NCI-H1105 (cell line): ENCODE results near the gene RTL1.

Experiments used
- DNase-seq: peaks from one replicate; lab custom pipeline; 2025; lab: John Stamatoyannopoulos, UW

RTL1 gene

GRCh38 chr14:100898935-100899883 is 4.3 kb downstream of the RTL1 start:
- no peak for DNase-seq

- DNase-seq = no peak
Observed at GRCh38 chr14:100898465-100898864, 5.1 kb downstream of the RTL1 start.

GRCh38 chr14:100896369-100897060 is 7.0 kb downstream of the RTL1 start:
- no peak for DNase-seq

GRCh38 chr14:100895411-100895810 is 8.1 kb downstream of the RTL1 start:
- no peak for DNase-seq

GRCh38 chr14:100894416-100894815 is 9.1 kb downstream of the RTL1 start:
- no peak for DNase-seq

GRCh38 chr14:100893760-100894159 is 9.8 kb downstream of the RTL1 start:
- DNase-seq = no peak

- DNase-seq = no peak
Observed at GRCh38 chr14:100893228-100893601, 10.3 kb downstream of the RTL1 start.

- no peak for DNase-seq
Observed at GRCh38 chr14:100892496-100893227, 10.9 kb downstream of the RTL1 start.

GRCh38 chr14:100891501-100892445 is 11.7 kb downstream of the RTL1 start:
- no peak for DNase-seq

- DNase-seq = no peak
Observed at GRCh38 chr14:100891051-100891450, 12.5 kb downstream of the RTL1 start.

GRCh38 chr14:100890061-100890850 is 13.3 kb downstream of the RTL1 start:
- DNase-seq = no peak

GRCh38 chr14:100889641-100890040 is 13.9 kb downstream of the RTL1 start:
- DNase-seq = no peak

GRCh38 chr14:100888789-100889315 is 14.7 kb downstream of the RTL1 start:
- no peak for DNase-seq

- DNase-seq = no peak
Observed at GRCh38 chr14:100887728-100888335, 15.7 kb downstream of the RTL1 start.

- no peak for DNase-seq
Observed at GRCh38 chr14:100885617-100886016, 17.9 kb downstream of the RTL1 start.

GRCh38 chr14:100885196-100885595 is 18.3 kb downstream of the RTL1 start:
- no peak for DNase-seq

GRCh38 chr14:100884456-100884855 is 19.1 kb downstream of the RTL1 start:
- DNase-seq = no peak

GRCh38 chr14:100883789-100884101 is 19.8 kb downstream of the RTL1 start:
- no peak for DNase-seq

GRCh38 chr14:100882991-100883788 is 20.3 kb downstream of the RTL1 start:
- no peak for DNase-seq
